ENCODE results near the gene DUS4L. TPM values are rescaled to one million over a fixed set of nuclear protein-coding genes. Genes with fewer than 3 reads are reported as not detected.
"Not testable (repeated sequence)": the region's sequence is repeated elsewhere in the genome, so short reads cannot be mapped to it uniquely, and the experiment has no call there.

DUS4L gene
- total RNA-seq, 1 donor from 2014 or later: 10.0 TPM

- Mint-ChIP-seq H3K27me3 (ENCODE audit: unreplicated experiment) (no peaks in the 10 kb centered on the region), H3K27ac (ENCODE audit: unreplicated experiment) (no peak overlapping the region)
- DNase-seq (ENCODE audit: low spot score): no peak
These were observed 33.0 kb upstream of the DUS4L start for GRCh38 chr7:107530751-107531150.

GRCh38 chr7:107534139-107534538, 29.6 kb upstream of the DUS4L start:
- H3K4me1 Mint-ChIP-seq (ENCODE audit: unreplicated experiment): peaks cover 3% of the 10 kb centered on the region

More at GRCh38 chr7:107530751-107531150, 33.0 kb upstream of the DUS4L start:
- Mint-ChIP-seq H3K4me1 (ENCODE audit: unreplicated experiment) (peaks cover 2% of the 10 kb centered on the region), H3K9me3 (ENCODE audit: unreplicated experiment) (no peaks in the 10 kb centered on the region), H3K4me3 (ENCODE audit: unreplicated experiment) (no peak overlapping the region), H3K36me3 (ENCODE audit: low read depth, unreplicated experiment) (peaks cover 21% of the 10 kb centered on the region)
- TF ChIP-seq CTCF (IDR thresholded peaks at IDR 0.05; ENCODE audit: unreplicated experiment): no peak

GRCh38 chr7:107537228-107537627, 26.5 kb upstream of the DUS4L start:
- not testable (repeated sequence) for H3K9me3 Mint-ChIP-seq (ENCODE audit: unreplicated experiment); DNase-seq (ENCODE audit: low spot score); H3K4me3 Mint-ChIP-seq (ENCODE audit: unreplicated experiment); H3K27me3 Mint-ChIP-seq (ENCODE audit: unreplicated experiment); H3K27ac Mint-ChIP-seq (ENCODE audit: unreplicated experiment); H3K4me1 Mint-ChIP-seq (ENCODE audit: unreplicated experiment)
- H3K36me3 Mint-ChIP-seq (ENCODE audit: low read depth, unreplicated experiment): peaks cover 30% of the 10 kb centered on the region

More at GRCh38 chr7:107534139-107534538, 29.6 kb upstream of the DUS4L start:
- Mint-ChIP-seq H3K27ac (ENCODE audit: unreplicated experiment) (no peak overlapping the region), H3K9me3 (ENCODE audit: unreplicated experiment) (no peaks in the 10 kb centered on the region), H3K36me3 (ENCODE audit: low read depth, unreplicated experiment) (peaks cover 30% of the 10 kb centered on the region), H3K27me3 (ENCODE audit: unreplicated experiment) (no peaks in the 10 kb centered on the region), H3K4me3 (ENCODE audit: unreplicated experiment) (no peak overlapping the region)
- no peak for DNase-seq (ENCODE audit: low spot score)
- no peak for TF ChIP-seq CTCF (IDR thresholded peaks at IDR 0.05; ENCODE audit: unreplicated experiment)

GRCh38 chr7:107538001-107538400, 25.8 kb upstream of the DUS4L start:
- H3K36me3 Mint-ChIP-seq (ENCODE audit: low read depth, unreplicated experiment): peaks cover 32% of the 10 kb centered on the region

GRCh38 chr7:107543338-107543993, 20.3 kb upstream of the DUS4L start:
- H3K4me1 Mint-ChIP-seq (ENCODE audit: unreplicated experiment): peaks cover 13% of the 10 kb centered on the region
- H3K36me3 Mint-ChIP-seq (ENCODE audit: low read depth, unreplicated experiment): peaks cover 40% of the 10 kb centered on the region
- H3K4me3 Mint-ChIP-seq (ENCODE audit: unreplicated experiment): peak overlapping the region; percentile 22
- H3K9me3 Mint-ChIP-seq (ENCODE audit: unreplicated experiment): no peaks in the 10 kb centered on the region
- no peaks in the 10 kb centered on the region for H3K27me3 Mint-ChIP-seq (ENCODE audit: unreplicated experiment)
- DNase-seq (ENCODE audit: low spot score): no peak
- TF ChIP-seq CTCF (IDR thresholded peaks at IDR 0.05; ENCODE audit: unreplicated experiment): no peak
- no peak overlapping the region for H3K27ac Mint-ChIP-seq (ENCODE audit: unreplicated experiment)

More at GRCh38 chr7:107538001-107538400, 25.8 kb upstream of the DUS4L start:
- no peak overlapping the region for H3K27ac Mint-ChIP-seq (ENCODE audit: unreplicated experiment)
- H3K9me3 Mint-ChIP-seq (ENCODE audit: unreplicated experiment): no peaks in the 10 kb centered on the region
- no peak overlapping the region for H3K4me3 Mint-ChIP-seq (ENCODE audit: unreplicated experiment)
- peaks cover 8% of the 10 kb centered on the region for H3K4me1 Mint-ChIP-seq (ENCODE audit: unreplicated experiment)
- TF ChIP-seq CTCF (IDR thresholded peaks at IDR 0.05; ENCODE audit: unreplicated experiment): no peak
- no peak for DNase-seq (ENCODE audit: low spot score)
- no peaks in the 10 kb centered on the region for H3K27me3 Mint-ChIP-seq (ENCODE audit: unreplicated experiment)

Measured in endothelial cell (in vitro differentiated cells).